ENCODE results near the gene ABCC8. TPM values are rescaled to one million over a fixed set of nuclear protein-coding genes. Genes with fewer than 3 reads are reported as not detected.

The ABCC8 gene
- polyA plus RNA-seq, 1 of the 3 experiments (the other 2 are of a cell fraction), result 1.1 TPM

- Histone ChIP-seq H3K4me2 (no peak overlapping the region), H3F3A (replicated peaks; ENCODE audit: insufficient read depth) (no peaks in the 10 kb centered on the region), H3K9me3 (no peaks in the 10 kb centered on the region), H3K27me3 (ENCODE audit: insufficient read depth) (0 out of 2 replicates have a peak, but pooled peaks cover 6% of the 10 kb centered on the region), H2AFZ (ENCODE audit: low read depth) (no peak overlapping the region), H3K9me2 (no peaks in the 10 kb centered on the region), H3K27ac (ENCODE audit: low read depth in 2 of 2, low read length in 1 of 2) (no peak overlapping the region), H3K79me2 (ENCODE audit: insufficient read depth) (no peaks in the 10 kb centered on the region), H3K4me1 (ENCODE audit: control insufficient read depth in 1 of 2, insufficient read depth in 2 of 2, low read depth in 1 of 2, low read length in 1 of 2) (no peaks in the 10 kb centered on the region; a peak in 1 of 4 replicates), H3K9ac (no peak overlapping the region), H3K4me3 (ENCODE audit: low read depth in 2 of 2, low read length in 1 of 2) (no peak overlapping the region), H3K36me3 (replicated peaks in 1 of 2; ENCODE audit: control insufficient read depth in 1 of 2, insufficient read depth in 2 of 2, low read length in 1 of 2) (no peaks in the 10 kb centered on the region), H4K20me1 (ENCODE audit: insufficient read depth) (no peaks in the 10 kb centered on the region)
- no CpG with 5 or more reads among the region's 4 CpGs for WGBS (ENCODE audit: low lambda C conversion rate)
- DNase-seq, result no peak
- ChIA-PET POLR2A (no interaction called here), CTCF (interaction anchor here (31.7 to 45.6 kb wide), 2 partner anchors 26 to 112 kb away, joined by 499 to 1101 read pairs; partner anchors contain the start of gene KCNJ11)
- no peak for TF ChIP-seq EP300 (IDR thresholded peaks at IDR 0.05; ENCODE audit: borderline replicate concordance in 1 of 2, low read depth in 1 of 2, low read length in 1 of 2)
- TF ChIP-seq GABPA (IDR thresholded peaks at IDR 0.05; ENCODE audit: low read depth), result no peak
- no peak for TF ChIP-seq POLR2AphosphoS5 (IDR thresholded peaks at IDR 0.05; ENCODE audit: low read depth, low read length)
- TF ChIP-seq RFX5 (IDR thresholded peaks at IDR 0.05; ENCODE audit: low read length), result no peak
- no peak for TF ChIP-seq CHD2 (IDR thresholded peaks at IDR 0.05; ENCODE audit: low read length, partially characterized antibody)
- no peak for TF ChIP-seq YY1 (IDR thresholded peaks at IDR 0.05; ENCODE audit: low read depth)
- no peak for TF ChIP-seq RAD21 (IDR thresholded peaks at IDR 0.05; ENCODE audit: low read length)
- TF ChIP-seq ELF1 (IDR thresholded peaks at IDR 0.05), result no peak
- no peak for TF ChIP-seq FOSL2 (IDR thresholded peaks at IDR 0.05; ENCODE audit: borderline replicate concordance, low read depth)
- no peak for TF ChIP-seq EZH2phosphoT487 (IDR thresholded peaks at IDR 0.05; ENCODE audit: borderline replicate concordance, low read depth)
- no peak for TF ChIP-seq FOXM1 (IDR thresholded peaks at IDR 0.05; ENCODE audit: low read depth)
- TF ChIP-seq MEF2A (IDR thresholded peaks at IDR 0.05; ENCODE audit: borderline replicate concordance, low read depth), result no peak
- TF ChIP-seq SMC3 (IDR thresholded peaks at IDR 0.05; ENCODE audit: low read depth, low read length), result no peak
- no peak for TF ChIP-seq TAF1 (IDR thresholded peaks at IDR 0.05; ENCODE audit: borderline replicate concordance, low read depth, low read length)
- TF ChIP-seq USF2 (IDR thresholded peaks at IDR 0.05; ENCODE audit: borderline replicate concordance, low read depth, low read length), result no peak
- no peak for TF ChIP-seq FOXJ3 (CRISPR knock-in tag; IDR thresholded peaks at IDR 0.05)
- no peak for TF ChIP-seq TEAD4 (IDR thresholded peaks at IDR 0.05; ENCODE audit: borderline replicate concordance, insufficient read depth)
- no peak for TF ChIP-seq RCOR1 (IDR thresholded peaks at IDR 0.05; ENCODE audit: low read length)
These were observed 21.4 kb upstream of the ABCC8 start for GRCh38 chr11:17498058-17498457.

DNA sequence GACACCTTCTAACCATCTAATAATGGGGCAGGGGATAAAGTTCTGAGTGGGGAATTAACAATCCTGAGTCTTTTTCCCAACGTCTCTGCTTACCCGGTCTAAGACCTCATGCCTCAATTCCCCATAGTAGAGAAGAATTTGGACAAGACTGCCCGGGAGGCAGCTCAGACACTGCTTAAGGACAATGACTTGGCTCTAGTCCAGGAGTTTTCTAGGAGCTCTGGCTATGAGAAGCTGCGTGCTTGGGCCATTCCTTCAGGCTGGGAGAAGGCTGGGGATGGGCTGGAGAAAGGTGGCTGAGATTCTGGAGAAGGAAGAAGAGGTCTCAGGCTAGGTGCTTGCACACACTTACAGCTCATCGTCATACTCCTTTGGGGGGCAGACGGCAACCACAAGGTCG lies 19.8 kb upstream of the ABCC8 start:
- H3K9me2 ChIP-seq, result no peaks in the 10 kb centered on the region
- POLR2A ChIA-PET, result no interaction called here
- H3F3A ChIP-seq (replicated peaks; ENCODE audit: insufficient read depth), result no peaks in the 10 kb centered on the region
- DNase-seq, result no peak
- no peak overlapping the region for H3K27ac ChIP-seq (ENCODE audit: low read depth in 2 of 2, low read length in 1 of 2)
- H3K9ac ChIP-seq, result no peak overlapping the region
- 0 out of 2 replicates have a peak, but pooled peaks cover 6% of the 10 kb centered on the region for H3K27me3 ChIP-seq (ENCODE audit: insufficient read depth)
- H3K4me2 ChIP-seq, result no peak overlapping the region
- no peaks in the 10 kb centered on the region for H3K9me3 ChIP-seq
- no peaks in the 10 kb centered on the region; a peak in 1 of 4 replicates for H3K4me1 ChIP-seq (ENCODE audit: control insufficient read depth in 1 of 2, insufficient read depth in 2 of 2, low read depth in 1 of 2, low read length in 1 of 2)
- no peaks in the 10 kb centered on the region for H3K36me3 ChIP-seq (replicated peaks in 1 of 2; ENCODE audit: control insufficient read depth in 1 of 2, insufficient read depth in 2 of 2, low read length in 1 of 2)
- no peaks in the 10 kb centered on the region for H3K79me2 ChIP-seq (ENCODE audit: insufficient read depth)
- TF ChIP-seq JUND (IDR thresholded peaks at IDR 0.05) (no peak), TCF12 (IDR thresholded peaks at IDR 0.05) (no peak), TEAD4 (IDR thresholded peaks at IDR 0.05; ENCODE audit: borderline replicate concordance, insufficient read depth) (no peak), SIN3A (IDR thresholded peaks at IDR 0.05; ENCODE audit: borderline replicate concordance, low read depth, low read length) (no peak), EP300 (IDR thresholded peaks at IDR 0.05; ENCODE audit: borderline replicate concordance in 1 of 2, low read depth in 1 of 2, low read length in 1 of 2) (no peak), GABPA (IDR thresholded peaks at IDR 0.05; ENCODE audit: low read depth) (no peak)
- H2AFZ ChIP-seq (ENCODE audit: low read depth), result no peak overlapping the region
- H3K4me3 ChIP-seq (ENCODE audit: low read depth in 2 of 2, low read length in 1 of 2), result no peak overlapping the region
- CTCF ChIA-PET, result interaction anchor here (1.0 to 45.6 kb wide), 5 partner anchors 8 to 144 kb away, joined by 3 to 1101 read pairs (median 16); partner anchors contain the start of gene KCNJ11
- H4K20me1 ChIP-seq (ENCODE audit: insufficient read depth), result no peaks in the 10 kb centered on the region
- 60% methylated on average over 4 of the region's 7 CpGs for WGBS (ENCODE audit: low lambda C conversion rate)

All from SK-N-SH (cell line).